NOMO-1 treated with dmso at 0.1 percent for 144 hours (cell line): ENCODE measurements around the gene CCDC17.

ENCODE experiments used
- DNase-seq: peaks from one replicate; lab custom pipeline; 2025; ENCODE audit not compliant: unreplicated experiment; lab: John Stamatoyannopoulos, UW

CCDC17 gene

DNA sequence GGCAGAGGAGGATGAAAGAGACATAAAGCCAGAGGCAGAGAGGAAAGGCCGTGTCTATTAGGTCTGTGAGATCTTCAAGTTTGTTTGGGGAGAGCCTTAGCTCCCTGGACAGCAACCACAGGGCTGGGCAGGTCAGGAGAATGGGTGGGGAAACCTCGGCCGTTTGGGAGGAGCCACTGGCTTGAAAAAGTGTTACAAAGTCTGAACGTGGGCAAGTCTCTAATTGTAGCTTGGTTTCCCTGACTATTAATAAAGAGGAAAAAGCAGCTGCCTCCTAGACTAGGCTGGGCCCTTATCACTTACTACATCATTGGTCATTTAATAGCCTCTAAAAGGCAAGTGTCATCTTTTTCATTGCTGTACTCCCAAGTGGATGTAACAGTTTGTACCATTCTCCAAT is at the start of gene CCDC17:
Gene CCDC17 (minus strand): TSS at position 83 of the 400 bp plus-strand sequence. CDS start 145 bp downstream, outside the sequence.
- DNase-seq, result no peak

DNA sequence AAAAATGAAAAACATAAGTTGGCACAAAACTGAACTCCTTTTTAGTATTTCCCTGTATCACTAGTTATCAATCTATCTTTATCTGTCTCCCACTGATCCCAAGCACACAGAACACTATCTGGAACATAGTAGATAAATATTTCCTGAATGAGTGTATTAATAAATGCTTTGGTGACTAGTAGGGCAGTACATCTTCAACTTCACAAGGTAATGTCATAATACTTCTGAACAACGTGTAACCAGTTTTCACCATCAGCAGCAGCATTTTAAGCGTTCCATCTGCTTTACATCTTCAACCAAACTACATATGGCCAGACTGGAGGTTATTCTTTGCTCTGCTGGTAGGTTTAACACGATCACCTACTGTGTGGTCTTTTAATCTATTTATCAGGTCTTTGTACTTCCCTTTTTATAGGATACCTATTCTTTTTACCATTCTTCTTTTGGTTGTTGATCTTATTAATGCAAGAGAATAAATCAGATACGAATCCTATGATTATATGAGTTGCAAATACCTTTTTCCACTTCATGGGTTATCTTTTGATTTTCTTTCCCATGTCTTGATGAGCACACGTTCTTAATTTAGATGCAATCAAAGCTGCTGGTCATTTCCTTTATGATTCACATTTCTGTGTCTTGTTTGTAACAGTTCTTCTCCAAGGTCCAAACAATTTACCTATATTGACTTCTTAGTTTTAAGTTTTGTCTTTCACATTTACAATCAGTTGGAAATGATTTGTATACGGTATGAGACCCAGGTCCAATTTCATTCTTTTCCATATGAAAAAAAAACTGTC is 46.2 kb upstream of the CCDC17 start:
- DNase-seq, result no peak

DNA sequence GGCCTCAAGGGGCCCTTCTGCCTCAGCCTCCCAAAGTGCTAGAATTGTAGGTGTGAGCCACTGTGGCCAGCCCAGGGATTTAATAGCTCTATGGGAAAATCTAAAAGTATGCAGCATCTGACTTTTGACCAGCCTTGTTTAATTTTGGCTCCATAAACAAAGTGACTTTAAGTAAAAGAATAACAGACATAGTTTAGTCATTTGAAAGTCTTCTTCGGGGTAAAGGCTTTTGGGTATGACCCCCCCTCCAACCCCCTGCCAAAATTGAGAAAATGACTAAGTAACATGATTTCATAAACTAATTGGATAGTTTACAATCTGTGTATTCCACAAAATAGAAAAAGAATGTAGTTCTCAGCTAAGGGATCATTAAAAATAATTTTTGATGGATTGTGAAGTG is 45.5 kb upstream of the CCDC17 start:
- no peak for DNase-seq

DNA sequence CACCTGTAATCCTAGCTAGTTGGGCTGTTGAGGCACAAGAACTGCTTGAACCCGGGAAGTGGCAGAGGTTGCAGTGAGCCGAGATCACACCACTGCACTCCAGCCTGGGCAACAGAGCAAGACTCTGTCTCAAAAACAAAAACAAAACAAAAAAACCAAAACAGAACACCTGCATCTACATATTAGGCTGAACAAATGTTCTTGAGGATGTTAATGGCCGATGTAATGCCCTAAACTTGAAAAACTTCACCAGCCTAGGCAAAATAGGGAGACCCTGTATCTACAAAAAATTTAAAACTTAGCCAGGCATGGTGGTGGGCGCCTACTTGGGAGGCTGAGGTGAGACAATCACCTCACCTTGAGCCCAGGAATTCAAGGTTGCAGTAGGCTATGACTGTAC is 44.7 kb upstream of the CCDC17 start:
- no peak for DNase-seq

DNA sequence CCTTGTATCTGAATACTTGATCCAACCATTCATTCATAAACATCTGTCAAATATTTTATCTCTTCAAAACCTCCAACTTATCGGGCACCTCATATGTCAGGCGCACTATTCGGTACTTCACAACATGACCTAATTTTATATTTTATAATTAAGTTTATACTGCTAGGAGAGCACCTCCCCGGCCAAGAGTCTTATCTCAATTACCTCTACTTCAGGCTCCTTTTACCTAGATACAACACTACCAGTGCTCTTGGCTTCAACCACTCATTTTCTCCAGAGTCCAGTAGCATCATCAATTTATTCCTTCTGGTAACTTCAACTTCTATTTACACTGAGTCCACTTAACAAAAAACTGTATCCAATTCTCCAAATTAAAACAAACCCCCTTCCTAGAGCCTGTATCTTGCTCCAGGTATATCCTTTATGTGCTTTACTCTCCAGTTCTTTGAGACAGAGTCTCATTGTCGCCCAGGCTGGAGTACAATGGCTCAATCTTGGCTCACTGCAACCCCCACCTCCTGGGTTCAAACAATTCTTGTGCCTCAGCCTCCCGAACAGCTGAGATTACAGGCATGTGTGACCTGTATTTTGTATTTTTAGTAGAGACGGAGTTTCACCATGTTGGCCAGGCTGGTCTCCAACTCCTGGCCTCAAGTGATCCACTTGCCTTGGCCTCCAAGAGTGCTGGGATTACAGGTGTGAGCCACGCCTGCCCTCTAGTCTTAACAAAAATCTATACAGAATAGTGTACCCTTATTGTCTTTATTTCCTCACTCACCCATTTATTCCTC is 43.7 kb upstream of the CCDC17 start:
- no peak for DNase-seq

DNA sequence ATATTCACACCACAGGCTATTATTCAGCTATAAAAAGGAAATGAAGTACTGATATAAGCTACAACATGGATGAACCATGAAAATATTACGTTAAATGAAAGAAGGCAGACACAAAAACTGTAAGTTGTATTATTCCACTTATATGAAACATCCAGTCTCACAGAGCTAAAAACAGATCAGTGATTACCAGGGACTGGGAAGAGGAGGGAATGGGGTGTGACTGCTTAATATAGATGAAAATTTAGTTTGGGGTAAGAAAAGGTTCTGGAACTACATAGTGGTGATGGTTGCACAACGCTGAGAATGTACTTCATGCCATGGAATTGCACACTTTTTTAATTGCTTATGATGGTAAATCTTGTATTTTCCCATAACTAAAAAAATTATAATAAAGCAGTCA is 43.0 kb upstream of the CCDC17 start:
- DNase-seq, result no peak

DNA sequence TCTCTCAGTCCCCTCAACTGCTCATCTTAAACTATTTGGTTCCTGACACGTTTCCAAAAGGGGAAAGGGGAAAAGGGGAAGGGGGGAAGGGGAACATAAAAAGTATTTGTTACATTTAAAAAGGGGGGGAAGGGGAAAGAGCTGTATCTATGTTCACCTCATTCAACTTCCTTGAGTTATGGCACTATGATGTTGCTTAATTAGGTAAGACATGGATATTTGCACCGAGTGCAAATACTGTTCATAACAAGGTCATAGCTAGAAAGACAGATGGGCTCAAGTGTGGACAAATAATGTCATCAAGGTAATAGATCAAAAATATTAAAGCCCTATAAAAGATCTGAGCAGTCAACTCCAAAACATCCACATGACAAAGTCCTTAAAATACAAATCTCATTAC is 36.5 kb upstream of the CCDC17 start:
- DNase-seq, result no peak

DNA sequence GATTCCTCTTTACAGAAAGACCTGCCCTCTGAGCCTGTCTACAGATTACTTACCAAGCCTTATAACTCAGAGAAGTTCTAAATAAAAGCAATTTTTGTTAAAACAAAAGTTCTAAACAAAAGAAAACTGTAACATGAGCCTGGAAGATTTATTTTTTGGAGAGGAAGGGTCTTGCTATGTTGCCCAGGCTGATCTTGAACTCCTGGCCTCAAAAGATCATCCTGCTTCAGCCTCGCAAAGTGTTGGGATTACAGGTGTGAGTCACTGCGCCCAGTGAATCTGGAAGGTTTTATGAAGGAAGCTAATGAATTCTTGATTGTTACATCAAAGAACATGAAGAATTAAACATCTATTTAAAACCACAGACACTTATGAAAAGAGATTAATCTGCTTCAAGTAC is 35.4 kb upstream of the CCDC17 start:
- no peak for DNase-seq

DNA sequence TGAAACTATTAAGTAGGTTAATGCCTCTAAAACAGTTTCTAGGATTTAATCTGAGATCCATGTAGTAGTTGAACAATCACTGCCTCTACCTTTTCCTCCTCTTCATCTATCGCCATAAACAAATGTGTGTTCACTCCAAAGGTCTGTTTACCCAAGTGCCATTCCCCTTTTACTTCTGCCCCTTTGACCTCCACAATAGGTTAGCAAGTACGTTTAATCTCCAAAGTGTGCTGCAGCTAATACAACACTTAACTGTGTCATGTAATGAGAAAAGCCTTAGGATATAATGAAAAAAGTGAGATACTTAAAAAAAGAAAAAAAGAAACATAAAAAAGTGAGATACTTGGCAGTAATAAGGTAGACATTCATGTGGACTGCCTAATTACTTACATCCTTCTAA is 34.3 kb upstream of the CCDC17 start:
- no peak for DNase-seq

DNA sequence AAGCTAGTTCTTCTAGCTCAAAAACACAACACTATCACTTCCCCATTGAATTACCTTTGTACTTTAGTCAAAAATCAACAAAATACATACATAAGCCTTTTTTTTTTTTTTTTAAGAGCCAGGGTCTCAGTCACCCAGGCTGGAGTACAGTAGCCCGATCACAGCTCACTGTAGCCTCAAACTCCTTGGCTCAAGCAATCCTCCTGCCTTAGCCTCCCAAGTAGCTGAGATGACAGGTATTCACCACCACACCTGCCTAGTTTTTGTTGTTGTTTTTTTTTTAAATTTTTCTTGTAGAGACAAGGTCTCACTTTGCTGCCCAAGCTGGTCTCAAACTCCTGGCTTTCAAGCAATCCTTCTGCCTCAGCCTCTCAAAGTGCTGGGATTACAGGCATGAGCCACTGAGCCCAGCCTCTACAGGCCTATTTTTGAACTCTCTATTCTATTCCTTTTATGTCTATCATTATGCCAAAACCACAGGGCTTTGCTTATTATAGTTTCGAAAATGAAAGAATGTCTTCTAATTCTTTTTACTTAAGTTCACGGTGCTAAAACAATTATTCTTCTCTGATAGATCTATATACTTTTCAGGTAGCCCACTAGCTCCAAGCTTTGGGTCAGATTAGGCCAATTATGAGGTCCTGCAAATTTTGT is 32.8 kb upstream of the CCDC17 start:
- DNase-seq, result no peak

DNA sequence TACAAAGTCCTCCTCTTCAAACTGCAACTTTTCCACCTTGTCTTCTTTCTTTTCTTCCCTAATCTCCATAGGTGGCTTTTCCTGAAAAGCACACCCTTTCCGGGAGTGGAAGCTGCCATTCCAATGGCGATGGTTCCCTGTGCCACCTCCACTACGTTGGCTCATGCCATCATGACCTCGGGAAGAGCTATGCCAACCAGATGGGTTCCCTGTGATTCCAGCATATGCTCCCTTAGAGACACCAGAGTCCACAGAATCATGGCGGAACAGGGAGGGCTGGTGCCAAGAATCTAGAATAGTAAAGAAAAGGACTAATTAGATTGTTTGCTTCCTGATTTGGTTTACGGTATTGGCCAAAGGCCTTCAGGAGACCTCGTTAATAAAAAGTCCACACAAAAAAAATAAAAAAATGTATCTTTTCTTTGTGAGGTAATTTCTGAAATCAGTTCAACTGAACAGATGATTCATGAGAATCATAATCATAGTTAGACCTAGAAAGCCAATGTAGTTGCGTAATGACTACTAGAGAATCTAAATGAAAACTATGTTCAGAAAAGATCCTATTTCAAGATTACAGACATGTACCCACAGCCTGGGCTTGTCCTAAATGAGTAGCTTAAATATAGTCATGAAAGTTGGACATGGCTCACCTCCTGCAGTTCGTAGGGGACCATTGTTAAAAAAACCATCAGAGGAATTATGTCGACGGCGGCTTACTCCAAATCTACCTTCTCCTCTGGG is 30.9 kb upstream of the CCDC17 start:
- no peak for DNase-seq

DNA sequence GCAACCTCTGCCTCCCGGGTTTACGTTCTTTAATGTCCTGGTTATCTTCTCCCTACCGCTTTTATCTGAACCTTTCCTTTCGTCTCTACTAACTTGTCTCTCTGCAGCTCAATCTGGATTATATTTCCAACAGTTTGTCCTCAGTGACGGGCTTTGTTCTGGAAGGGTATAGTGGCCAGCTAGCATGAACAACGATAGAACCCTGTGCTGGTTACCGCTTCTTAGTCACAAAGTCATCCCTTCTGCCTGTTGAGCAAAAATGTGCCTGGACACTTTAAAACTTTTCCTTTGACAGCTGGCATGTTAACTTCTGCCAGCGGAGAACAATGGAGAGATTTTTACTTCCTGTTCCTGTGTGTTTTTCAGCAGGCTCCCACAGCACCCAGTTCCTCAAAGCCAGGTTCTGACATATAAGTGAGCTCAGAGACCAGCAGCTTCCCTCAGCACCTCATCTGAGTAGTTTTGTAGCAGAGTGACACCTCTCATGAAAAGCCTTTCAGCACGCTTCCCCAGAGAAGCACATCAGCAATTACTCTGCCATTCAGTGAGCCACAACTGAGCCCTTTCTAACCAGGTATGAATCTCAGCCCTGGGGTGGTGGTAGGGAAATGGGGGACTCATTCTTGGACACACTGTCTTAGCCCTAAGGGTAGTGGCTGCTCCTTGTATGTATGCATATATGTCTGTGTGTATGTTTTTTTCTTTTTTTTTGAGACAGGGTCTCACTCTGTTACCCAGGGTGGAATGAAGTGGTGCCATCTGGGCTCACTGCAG is 23.6 kb upstream of the CCDC17 start:
- DNase-seq, result no peak

DNA sequence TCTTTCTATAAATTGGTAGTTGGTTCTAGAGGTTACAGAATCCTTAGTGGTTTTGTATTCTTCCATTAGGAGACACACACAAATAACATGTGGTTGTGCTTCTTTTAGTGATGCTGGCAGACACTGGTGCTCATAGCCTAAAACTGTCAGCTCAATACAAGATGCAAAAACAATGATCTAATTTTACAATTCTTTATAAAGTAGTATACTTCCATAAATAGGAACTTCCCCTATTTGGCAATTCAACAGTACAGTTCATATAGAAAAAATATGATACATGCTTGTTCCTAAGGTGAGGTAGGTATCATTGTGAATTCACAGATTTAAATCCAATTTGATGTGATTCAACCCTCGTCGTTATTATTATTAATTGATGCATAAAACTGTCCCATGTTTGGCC is 20.8 kb upstream of the CCDC17 start:
- no peak for DNase-seq

DNA sequence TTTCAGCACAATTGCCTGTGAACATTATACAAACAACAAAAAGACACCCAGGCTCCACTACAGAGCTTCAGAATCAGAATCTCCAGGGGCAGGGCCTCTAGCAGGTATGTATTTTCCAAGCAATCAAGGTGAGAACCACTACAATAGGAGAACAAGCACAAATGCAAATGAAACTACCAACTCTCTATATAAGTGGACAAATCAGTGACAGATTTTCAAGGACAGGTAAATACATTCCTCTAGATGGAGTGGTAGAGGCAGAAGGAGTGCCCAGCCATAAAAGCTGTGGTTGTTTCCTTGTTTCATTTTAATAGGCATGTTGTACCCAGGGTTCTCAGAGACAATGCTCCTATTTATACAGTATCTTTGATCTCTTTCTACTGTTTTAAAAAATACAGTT is 20.1 kb upstream of the CCDC17 start:
- DNase-seq, result no peak

DNA sequence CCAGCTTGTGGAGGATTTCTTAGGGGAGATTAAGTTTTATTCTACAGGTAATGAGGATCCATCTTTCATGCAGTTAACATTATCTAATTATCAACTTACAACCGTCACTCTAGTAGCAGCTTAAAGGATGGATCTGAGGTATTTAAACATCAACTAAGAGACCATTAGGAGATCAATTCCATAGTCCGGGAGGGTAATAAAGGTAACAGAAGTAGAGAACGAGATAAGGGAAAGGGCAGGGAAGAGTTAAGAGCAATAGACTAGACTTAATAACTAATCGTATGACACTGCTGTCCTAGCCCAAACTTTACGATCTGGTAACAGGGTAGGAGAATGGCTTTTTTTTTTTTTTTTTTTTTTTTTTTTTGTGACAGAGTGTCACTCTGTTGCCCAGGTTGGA is 19.5 kb upstream of the CCDC17 start:
- no peak for DNase-seq

DNA sequence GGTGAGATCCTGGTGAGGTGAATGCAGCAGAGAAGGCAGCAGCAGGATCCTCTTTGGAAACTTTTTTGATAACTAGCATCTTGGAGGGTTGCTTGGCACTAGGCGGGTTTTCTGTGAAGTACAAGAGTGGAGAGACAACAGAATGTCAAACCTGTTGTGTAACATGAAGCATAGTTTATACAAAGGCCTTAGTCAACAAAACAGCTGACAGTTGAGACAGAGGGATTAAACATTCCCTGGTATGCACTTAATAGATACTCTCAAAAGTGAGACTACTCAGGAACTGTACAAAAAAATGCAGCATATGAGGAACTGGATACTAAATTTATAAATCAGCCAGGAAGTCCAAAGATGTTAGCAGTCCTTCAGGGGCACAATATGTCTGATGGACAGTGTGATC is 16.4 kb upstream of the CCDC17 start:
- no peak for DNase-seq

DNA sequence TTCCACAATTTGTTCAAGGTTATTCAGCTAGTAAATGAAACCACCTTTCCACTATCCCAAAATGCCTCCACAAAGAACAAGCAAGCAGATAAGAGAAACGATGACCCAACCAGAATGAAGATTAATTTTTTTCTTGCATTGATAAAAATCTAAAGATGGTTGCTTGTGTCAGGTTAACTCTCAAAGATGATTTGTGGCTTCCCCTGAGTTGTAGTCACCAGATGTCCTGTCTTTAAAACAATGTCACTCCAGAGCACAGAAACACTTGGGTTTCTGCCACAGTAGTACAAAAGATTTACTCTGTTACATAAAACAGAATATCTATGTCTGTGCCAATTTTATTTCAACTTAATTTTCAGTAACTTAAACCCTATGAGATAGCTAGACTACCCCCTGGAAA is 11.4 kb upstream of the CCDC17 start:
- no peak for DNase-seq

DNA sequence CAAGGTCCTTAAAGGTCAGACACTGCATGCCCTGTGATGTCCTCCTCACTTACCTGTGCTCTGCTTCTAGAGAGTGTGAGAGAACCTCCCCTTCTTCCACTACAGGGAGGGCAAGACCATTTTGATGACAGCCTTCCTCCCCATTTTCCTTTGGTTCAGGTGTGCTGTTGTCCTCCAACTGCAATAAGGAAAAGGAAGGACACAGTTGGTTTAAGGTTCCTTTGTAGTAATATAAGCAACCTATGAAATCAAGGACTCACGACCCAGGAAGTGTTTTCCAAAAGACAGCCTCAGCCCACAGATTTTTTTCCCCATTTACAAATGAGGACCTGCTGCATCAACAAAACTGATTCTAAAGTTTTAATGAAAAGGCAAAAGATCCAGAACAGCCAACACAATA is 6.6 kb upstream of the CCDC17 start:
- no peak for DNase-seq

DNA sequence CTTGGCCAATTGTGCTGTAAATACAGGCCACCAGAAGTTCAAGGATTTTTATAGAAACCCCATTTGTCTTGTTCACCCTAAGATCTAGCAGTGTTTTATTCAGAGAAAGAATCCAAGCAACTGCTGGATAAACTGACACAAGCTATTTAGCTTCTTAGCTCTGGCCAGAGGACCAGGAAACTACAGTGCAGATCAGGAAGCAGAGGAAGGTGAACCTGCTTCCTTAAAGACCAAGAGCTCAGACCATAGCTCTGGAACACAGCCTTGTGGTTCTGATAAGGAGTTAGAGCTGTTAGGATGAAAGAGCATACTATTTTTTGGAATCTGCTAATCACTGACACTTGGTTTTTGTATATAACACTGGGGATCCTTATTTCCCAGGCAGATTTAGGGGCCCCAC is 5.2 kb upstream of the CCDC17 start:
- DNase-seq, result no peak

DNA sequence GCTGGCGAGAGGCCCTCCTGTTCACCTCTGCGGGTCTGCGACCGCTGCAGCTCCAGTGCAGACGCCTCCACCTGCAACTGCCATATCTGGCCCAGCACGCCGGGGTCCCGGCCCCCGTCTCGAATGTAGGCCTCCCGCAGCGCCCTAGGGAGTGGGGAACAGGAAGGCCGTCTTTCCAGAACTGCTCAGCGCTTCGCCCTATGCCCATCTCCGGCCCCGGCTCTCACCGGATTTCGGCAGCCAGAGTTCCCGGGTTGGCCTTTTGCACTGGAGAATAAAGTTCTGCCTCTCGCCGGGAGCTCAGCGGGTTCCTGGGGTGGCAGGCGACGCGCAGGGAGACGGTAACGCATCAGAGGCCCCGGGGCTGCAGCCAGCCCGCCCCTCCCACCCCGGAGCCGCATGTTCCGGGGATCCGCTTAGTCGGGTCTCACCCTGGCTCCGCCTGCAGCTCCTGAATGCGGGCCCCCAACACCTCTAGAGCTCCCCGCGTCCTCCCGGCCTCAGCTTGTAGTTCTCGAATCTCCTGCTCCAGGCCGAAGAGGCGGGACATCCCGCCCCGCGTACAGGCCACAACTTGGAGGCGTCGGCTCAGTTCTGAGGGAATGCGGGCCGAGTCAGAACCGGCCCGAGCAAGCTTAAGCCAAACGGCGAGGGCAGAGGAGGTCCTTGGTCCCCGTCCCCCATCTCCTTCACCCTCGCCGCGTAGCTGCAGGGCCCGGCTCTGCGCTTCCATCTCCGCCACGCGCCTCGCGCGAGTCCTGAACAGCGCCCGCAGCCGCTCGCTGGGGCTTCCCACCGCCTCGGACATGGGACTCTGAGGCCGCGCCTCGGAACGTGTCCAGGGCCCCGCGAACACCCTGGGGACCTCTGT is 1.1 kb downstream of the CCDC17 start:
- no peak for DNase-seq
